Right lobe of liver (tissue), 4 donors: Measurements from ENCODE around the gene ZRANB3.

ENCODE experiments used
- CTCF ChIP-seq, 4 donors: fragments of 200-600 bp in 3 of 4; fragments of 450-650 bp in 1 of 4; IDR thresholded peaks; one replicate each; pipeline versions ENCODE4 v1.5.1 to v1.8.0; 2016 to 2022; ENCODE audit warnings: antibody characterized with exemption in 4 of 4, mild to moderate bottlenecking in 2 of 4
- POLR2A ChIP-seq: fragments of 450-650 bp; IDR thresholded peaks from one replicate; pipeline ENCODE4 v1.6.1; 2017; ENCODE audit warnings: antibody characterized with exemption, mild to moderate bottlenecking
- donor health status: DM: no; HTN: no; CAD: no.
- donor health status: DM: no; HTN: no; CAD: no.
- donor health status: DM: no; HTN: yes; CAD: no.

- TF ChIP-seq CTCF (IDR thresholded peaks at IDR 0.05), result no peak
- no peak for TF ChIP-seq POLR2A
These were observed 343.7 kb downstream of the ZRANB3 start for GRCh38 chr2:135187270-135187669.
